Activated CD4-positive, alpha-beta T cell treated with anti-CD3 and anti-CD28 coated beads for 36 hours (primary cell): ENCODE measurements around the gene CNTN4. TPM values are rescaled to one million over a fixed set of nuclear protein-coding genes. Genes with fewer than 3 reads are reported as not detected.
"Not testable (repeated sequence)": the region's sequence is repeated elsewhere in the genome, so short reads cannot be mapped to it uniquely, and the experiment has no call there.

ENCODE experiments used
- ATAC-seq: fragments of 200-7000 bp; cut with Tn5 transposase; one replicate; pipeline ENCODE4 v1.10.0; 2021; ENCODE audit warnings: mild to moderate bottlenecking, moderate library complexity
- CTCF ChIA-PET: fragments of 350-600 bp; sonication (Branson Sonifier 250); formaldehyde crosslinking; loops from one replicate; lab custom pipeline; 2021; ENCODE audit warnings: antibody characterized with exemption; lab: Charles Lee
- POLR2A ChIA-PET: fragments of 350-600 bp; sonication (Branson Sonifier 250); formaldehyde crosslinking; loops from one replicate; lab custom pipeline; 2021; ENCODE audit warnings: antibody characterized with exemption, inconsistent platforms; lab: Charles Lee
- DNase-seq: peaks from one replicate; pipeline ENCODE4 v3.0.0-alpha.2; 2020
- H3K27ac Mint-ChIP-seq: one replicate; pipeline ENCODE4 v1.8.0; 2021; ENCODE audit warnings: mixed read lengths
- H3K27me3 Mint-ChIP-seq: one replicate; pipeline ENCODE4 v1.8.0; 2021; ENCODE audit warnings: mixed read lengths
- H3K36me3 Mint-ChIP-seq: one replicate; pipeline ENCODE4 v1.8.0; 2021; ENCODE audit warnings: low read depth, mixed read lengths
- H3K4me1 Mint-ChIP-seq: one replicate; pipeline ENCODE4 v1.8.0; 2021; ENCODE audit warnings: mixed read lengths
- H3K4me3 Mint-ChIP-seq: one replicate; pipeline ENCODE4 v1.8.0; 2021; ENCODE audit warnings: mild to moderate bottlenecking, moderate library complexity, mixed read lengths
- H3K9me3 Mint-ChIP-seq: one replicate; pipeline ENCODE4 v1.8.0; 2021; ENCODE audit warnings: low read depth, mixed read lengths
- intact Hi-C, 2 experiments: fragments of 100-400 bp; cut with DNase I in 1 of 2; cut with micrococcal nuclease in 1 of 2; formaldehyde crosslinking; loops; one replicate each; pipeline versions ENCODE4 v1.14.2 to v1.15.1; 2022 to 2024; cut with DNase I, micrococcal nuclease
- total RNA-seq, 2 experiments: library from RNA; stranded (reverse); gene quantifications; one replicate each; pipeline ENCODE4 v1.2.3, GENCODE V29; 2021

CNTN4 gene
- total RNA-seq, 2 experiments from 2014 or later, result not detected

DNA sequence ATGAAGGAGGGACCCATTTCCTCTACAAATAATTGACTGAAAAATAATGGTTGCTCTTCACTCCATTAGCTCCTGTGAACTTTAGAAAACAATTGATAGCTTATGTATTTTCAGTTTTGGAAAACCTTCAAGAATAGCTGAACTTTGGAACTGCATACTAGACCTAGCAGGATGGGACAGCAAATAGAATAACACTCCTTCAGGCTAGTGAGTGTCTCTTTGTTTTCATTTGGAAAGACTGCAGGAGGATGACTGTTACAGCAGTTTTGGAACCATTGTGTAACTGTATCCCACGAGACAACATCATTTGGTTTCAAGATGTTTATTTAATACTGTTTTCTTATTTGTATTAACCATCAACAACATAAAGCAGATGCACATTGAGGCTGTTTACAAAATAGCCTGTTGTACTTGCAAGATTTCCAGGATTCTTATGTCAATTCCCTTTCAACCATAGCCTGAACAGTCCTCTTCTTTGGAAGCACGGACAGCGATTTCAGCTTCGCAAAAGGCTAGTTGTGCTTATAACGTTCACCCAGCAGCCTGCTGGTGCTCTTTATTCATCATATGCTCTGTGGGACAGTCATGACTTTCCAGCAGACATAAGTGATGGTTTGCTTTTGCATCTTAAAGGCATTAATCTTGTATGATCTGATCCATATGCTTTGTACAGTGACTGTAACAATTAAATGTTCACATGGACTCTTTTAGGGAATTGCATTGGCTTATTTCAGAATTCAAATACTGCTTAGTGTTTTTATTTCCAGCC is 676.0 kb downstream of the CNTN4 start:
- Mint-ChIP-seq H3K4me1 (no peaks in the 10 kb centered on the region), H3K36me3 (no peaks in the 10 kb centered on the region), H3K4me3 (no peak overlapping the region), H3K9me3 (no peaks in the 10 kb centered on the region), H3K27ac (no peak overlapping the region), H3K27me3 (peaks cover 1% of the 10 kb centered on the region)
- ATAC-seq (no peak), DNase-seq (no peak)
- intact Hi-C loops, result no loop called here
- CTCF ChIA-PET, result no interaction called here
- POLR2A ChIA-PET, result no interaction called here

GRCh38 chr3:2783261-2783660 is 684.6 kb downstream of the CNTN4 start:
- ATAC-seq (no peak), DNase-seq (no peak)
- Mint-ChIP-seq H3K4me3 (no peak overlapping the region), H3K36me3 (no peaks in the 10 kb centered on the region), H3K9me3 (no peaks in the 10 kb centered on the region), H3K27ac (no peak overlapping the region), H3K27me3 (peaks cover 2% of the 10 kb centered on the region), H3K4me1 (no peaks in the 10 kb centered on the region)
- ChIA-PET CTCF (no interaction called here), POLR2A (no interaction called here)
- intact Hi-C loops, result no loop called here

GRCh38 chr3:2784627-2785026 is 686.0 kb downstream of the CNTN4 start:
- Mint-ChIP-seq H3K4me3 (no peak overlapping the region), H3K27me3 (peaks cover 2% of the 10 kb centered on the region), H3K4me1 (no peaks in the 10 kb centered on the region), H3K36me3 (no peaks in the 10 kb centered on the region), H3K9me3 (no peaks in the 10 kb centered on the region), H3K27ac (no peak overlapping the region)
- POLR2A ChIA-PET, result no interaction called here
- intact Hi-C loops, result no loop called here
- no peak for ATAC-seq
- DNase-seq, result no peak
- CTCF ChIA-PET, result no interaction called here

- Mint-ChIP-seq H3K4me1 (no peaks in the 10 kb centered on the region), H3K9me3 (no peaks in the 10 kb centered on the region), H3K27ac (no peak overlapping the region), H3K36me3 (no peaks in the 10 kb centered on the region), H3K27me3 (peaks cover 2% of the 10 kb centered on the region), H3K4me3 (no peak overlapping the region)
- POLR2A ChIA-PET, result no interaction called here
- CTCF ChIA-PET, result interaction anchor here (0.6 kb wide), 1 partner anchor 316 kb away, joined by 3 read pairs; no protein-coding TSS in a partner anchor
- ATAC-seq, result no peak
- no peak for DNase-seq
- intact Hi-C loops, result no loop called here
Measured at GRCh38 chr3:2790266-2790815, 691.7 kb downstream of the CNTN4 start.

- ATAC-seq, result no peak
- Mint-ChIP-seq H3K36me3 (no peaks in the 10 kb centered on the region), H3K4me3 (no peak overlapping the region), H3K27ac (no peak overlapping the region), H3K4me1 (no peaks in the 10 kb centered on the region), H3K27me3 (no peaks in the 10 kb centered on the region), H3K9me3 (no peaks in the 10 kb centered on the region)
- intact Hi-C loops, result no loop called here
- POLR2A ChIA-PET, result no interaction called here
- CTCF ChIA-PET, result no interaction called here
- DNase-seq, result no peak
Measured at GRCh38 chr3:2792432-2792831, 693.8 kb downstream of the CNTN4 start.

DNA sequence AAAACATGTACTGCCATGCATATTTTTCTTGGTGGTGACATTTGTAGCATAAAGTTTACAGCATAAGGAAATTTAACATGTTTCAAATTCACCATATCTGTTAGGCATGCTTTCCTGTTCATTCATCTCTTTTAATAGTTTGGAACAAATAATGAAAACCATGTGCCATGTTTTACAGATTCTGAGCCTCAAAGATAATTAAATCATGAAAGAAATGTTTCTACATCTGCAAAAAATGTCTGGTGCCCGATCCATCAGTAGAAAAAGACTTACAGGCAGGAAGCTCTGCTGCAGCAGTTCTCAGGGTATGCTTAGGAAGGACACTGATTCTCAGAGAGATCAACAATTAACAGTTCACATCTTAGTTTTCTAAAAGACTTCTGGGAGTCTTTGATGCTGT is 695.3 kb downstream of the CNTN4 start:
- no peaks in the 10 kb centered on the region for H3K36me3 Mint-ChIP-seq
- no peaks in the 10 kb centered on the region for H3K4me1 Mint-ChIP-seq
- no peak overlapping the region for H3K27ac Mint-ChIP-seq
- ChIA-PET CTCF (no interaction called here), POLR2A (no interaction called here)
- no peak for DNase-seq
- no peaks in the 10 kb centered on the region for H3K27me3 Mint-ChIP-seq
- no peak overlapping the region for H3K4me3 Mint-ChIP-seq
- intact Hi-C loops, result no loop called here
- no peaks in the 10 kb centered on the region for H3K9me3 Mint-ChIP-seq
- ATAC-seq, result no peak

- H3K4me3 Mint-ChIP-seq, result no peak overlapping the region
- H3K9me3 Mint-ChIP-seq, result no peaks in the 10 kb centered on the region
- ChIA-PET POLR2A (no interaction called here), CTCF (no interaction called here)
- intact Hi-C loops, result no loop called here
- no peak overlapping the region for H3K27ac Mint-ChIP-seq
- H3K4me1 Mint-ChIP-seq, result no peaks in the 10 kb centered on the region
- ATAC-seq (no peak), DNase-seq (no peak)
- H3K36me3 Mint-ChIP-seq, result no peaks in the 10 kb centered on the region
- peaks cover 2% of the 10 kb centered on the region for H3K27me3 Mint-ChIP-seq
Measured at GRCh38 chr3:2802429-2802828, 703.8 kb downstream of the CNTN4 start.

GRCh38 chr3:2807514-2807913 is 708.8 kb downstream of the CNTN4 start:
- ChIA-PET POLR2A (interaction anchor here (0.7 kb wide), 1 partner anchor 167 kb away, joined by 6 read pairs; no protein-coding TSS in a partner anchor), CTCF (interaction anchor here (0.7 kb wide), 1 partner anchor 400 kb away, joined by 5 read pairs; no protein-coding TSS in a partner anchor)
- no peak for DNase-seq
- no peaks in the 10 kb centered on the region for H3K9me3 Mint-ChIP-seq
- no peak for ATAC-seq
- H3K36me3 Mint-ChIP-seq, result no peaks in the 10 kb centered on the region
- no peak overlapping the region for H3K4me3 Mint-ChIP-seq
- H3K27ac Mint-ChIP-seq, result no peak overlapping the region
- no peaks in the 10 kb centered on the region for H3K4me1 Mint-ChIP-seq
- intact Hi-C loops, result no loop called here
- peaks cover 4% of the 10 kb centered on the region for H3K27me3 Mint-ChIP-seq

DNA sequence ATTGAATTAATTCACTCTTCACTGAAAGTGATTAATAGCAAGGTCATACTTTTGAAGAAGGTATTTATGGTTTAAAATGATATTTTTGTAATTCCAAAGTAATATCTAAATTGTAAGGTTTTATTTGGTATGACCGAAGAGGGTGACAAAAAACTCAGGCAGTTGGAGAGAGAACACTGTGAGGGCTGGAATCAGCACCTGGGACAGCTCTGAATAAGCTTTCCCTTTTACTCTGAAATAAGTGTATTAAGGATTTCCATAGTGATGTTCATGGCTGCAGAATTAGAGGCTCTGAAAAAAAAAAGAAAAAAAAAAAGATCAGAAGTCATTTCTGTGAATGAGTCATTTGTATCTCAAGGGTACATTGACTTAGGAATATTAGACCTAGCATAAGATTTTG is 712.1 kb downstream of the CNTN4 start:
- Mint-ChIP-seq H3K36me3 (no peaks in the 10 kb centered on the region), H3K4me3 (no peak overlapping the region), H3K27me3 (peaks cover 4% of the 10 kb centered on the region), H3K27ac (no peak overlapping the region), H3K4me1 (no peaks in the 10 kb centered on the region), H3K9me3 (no peaks in the 10 kb centered on the region)
- DNase-seq (no peak), ATAC-seq (no peak)
- POLR2A ChIA-PET, result no interaction called here
- CTCF ChIA-PET, result interaction anchor here (0.7 to 0.8 kb wide), 2 partner anchors 46 to 1220 kb away, joined by 3 read pairs; no protein-coding TSS in a partner anchor
- intact Hi-C loops, result no loop called here

DNA sequence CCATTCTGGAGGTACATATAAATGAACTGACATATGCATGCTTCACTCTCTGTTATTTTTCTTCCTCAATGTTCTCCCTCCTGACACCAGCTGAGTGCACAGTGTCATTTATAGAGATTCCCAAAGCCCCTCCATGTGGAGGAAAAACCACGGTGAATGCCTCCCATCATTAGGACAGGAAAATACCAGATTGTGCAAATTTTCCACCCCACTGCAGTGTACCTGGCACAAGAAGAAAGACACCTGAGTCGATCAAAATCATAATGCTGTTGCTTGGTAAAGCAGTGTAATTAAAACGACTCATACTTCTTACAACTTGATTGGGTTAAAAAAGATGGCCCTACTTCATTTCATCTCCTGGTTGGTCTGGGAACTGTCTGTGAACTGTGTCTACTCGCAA is 720.9 kb downstream of the CNTN4 start:
- Mint-ChIP-seq H3K4me1 (no peaks in the 10 kb centered on the region), H3K36me3 (no peaks in the 10 kb centered on the region), H3K27me3 (no peaks in the 10 kb centered on the region), H3K9me3 (no peaks in the 10 kb centered on the region), H3K27ac (no peak overlapping the region), H3K4me3 (no peak overlapping the region)
- intact Hi-C loops, result no loop called here
- ATAC-seq (no peak), DNase-seq (no peak)
- POLR2A ChIA-PET, result no interaction called here
- CTCF ChIA-PET, result no interaction called here

DNA sequence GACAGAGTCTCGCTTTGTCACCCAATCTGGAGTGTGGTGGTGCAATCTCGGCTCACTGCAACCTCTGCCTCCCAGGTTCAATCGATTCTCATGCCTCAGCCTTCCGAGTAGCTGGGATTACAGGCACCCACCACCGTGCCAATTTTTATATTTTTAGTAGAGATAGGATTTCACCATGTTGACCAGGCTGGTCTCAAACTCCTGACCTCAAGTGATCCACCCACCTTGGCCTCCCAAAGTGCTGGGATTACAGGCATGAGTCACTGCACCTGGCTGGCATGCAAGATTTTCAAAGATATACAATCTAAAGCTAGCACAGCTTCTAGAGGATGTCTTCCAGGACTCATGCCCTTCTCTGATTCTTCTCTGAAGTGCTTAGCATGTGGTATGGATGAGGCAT is 722.3 kb downstream of the CNTN4 start:
- H3K36me3 Mint-ChIP-seq, POLR2A ChIA-PET, H3K27ac Mint-ChIP-seq, DNase-seq, intact Hi-C loops, H3K4me3 Mint-ChIP-seq, H3K27me3 Mint-ChIP-seq, CTCF ChIA-PET, H3K4me1 Mint-ChIP-seq, H3K9me3 Mint-ChIP-seq, ATAC-seq: not testable (repeated sequence)

- no peaks in the 10 kb centered on the region for H3K9me3 Mint-ChIP-seq
- DNase-seq, result no peak
- peaks cover 2% of the 10 kb centered on the region for H3K27me3 Mint-ChIP-seq
- no peak for ATAC-seq
- ChIA-PET POLR2A (no interaction called here), CTCF (no interaction called here)
- H3K27ac Mint-ChIP-seq, result no peak overlapping the region
- no peaks in the 10 kb centered on the region for H3K4me1 Mint-ChIP-seq
- no peak overlapping the region for H3K4me3 Mint-ChIP-seq
- intact Hi-C loops, result no loop called here
- H3K36me3 Mint-ChIP-seq, result no peaks in the 10 kb centered on the region
Measured at GRCh38 chr3:2822611-2823010, 723.9 kb downstream of the CNTN4 start.
